ENCODE measurements around the gene SLC30A1.

- TF ChIP-seq EZH2 (IDR thresholded peaks at IDR 0.05), result no peak
- TF ChIP-seq CTCF (IDR thresholded peaks at IDR 0.05), result no peak
Observed at GRCh38 chr1:211603713-211604112, 24.8 kb upstream of the SLC30A1 start.
